PC-3 (cell line): ENCODE data around the gene TRMU.

ENCODE experiments used
- CTCF ChIP-seq: fragments of 300-600 bp; sonication (generic); conservative IDR thresholded peaks from 2 replicates; pipeline ENCODE4 v1.5.1; 2017; ENCODE audit warnings: antibody characterized with exemption, low read depth, mild to moderate bottlenecking, low read length
- EZH2phosphoT487 ChIP-seq: fragments of 300-600 bp; sonication (generic); IDR thresholded peaks from 2 replicates; pipeline ENCODE4 v1.6.1; 2018; ENCODE audit warnings: mild to moderate bottlenecking, antibody characterized with exemption, low read length, borderline replicate concordance

GRCh38 chr22:46336119-46337078 lies 885 bp downstream of the TRMU start:
- no peak for TF ChIP-seq CTCF
- no peak for TF ChIP-seq EZH2phosphoT487
